HepG2 (cell line): ENCODE results near the gene NSUN6. TPM values are rescaled to one million over a fixed set of nuclear protein-coding genes. Genes with fewer than 3 reads are reported as not detected.

Source experiments
- ATAC-seq: fragments of 200-7000 bp; cut with Tn5 transposase; 3 replicates; pipeline ENCODE4 v1.9.1; 2020; ENCODE audit warnings: mild to moderate bottlenecking, moderate library complexity
- BruUV-seq: library from RNA; stranded (reverse); fragments of 400-500 nt; replicated peaks from 2 replicates; lab custom pipeline; 2021; lab: Mats Ljungman, UMichigan
- CTCF ChIA-PET: fragments of 300-600 bp; formaldehyde crosslinking; extraction: SDS; loops from one replicate; lab custom pipeline; 2021; ENCODE audit warnings: low total read pairs, inconsistent platforms, low intra/inter-chr PET ratio; lab: Yijun Ruan, JAX
- POLR2A ChIA-PET: fragments of 350-600 bp; sonication (Branson Sonifier 250); formaldehyde crosslinking; loops from one replicate; lab custom pipeline; 2020; ENCODE audit warnings: antibody characterized with exemption, inconsistent platforms; lab: Yijun Ruan, JAX
- DNase-seq: peaks from one replicate; pipeline ENCODE4 v3.0.0-alpha.2; 2015; ENCODE audit warnings: low spot score
- FAIRE-seq: peaks from 3 replicates; lab custom pipeline; 2011; peaks lifted over from hg19 to GRCh38; lab: Jason Lieb, UNC
- H2AFZ ChIP-seq: one replicate; pipeline ENCODE4 v1.6.1; 2011; ENCODE audit warnings: low read length, inconsistent platforms
- H3K27ac ChIP-seq: fragments of 300-600 bp; 3 replicates; pipeline ENCODE4 v1.8.0; 2011; ENCODE audit warnings: mixed run types, mild to moderate bottlenecking, mixed read lengths, low read length, inconsistent platforms; ENCODE audit not compliant: insufficient read depth; ENCODE audit errors: extremely low read length
- H3K27me3 ChIP-seq, 2 experiments: fragments of 200-600 bp in 1 of 2; 2 replicates in 1 of 2; 3 replicates in 1 of 2; pipeline versions ENCODE4 v1.6.0 to v1.8.0; 2011; ENCODE audit warnings: low read length in 2 of 2, mild to moderate bottlenecking in 2 of 2, moderate library complexity in 2 of 2, inconsistent platforms in 1 of 2; ENCODE audit not compliant: insufficient read depth in 2 of 2, control insufficient read depth in 1 of 2
- H3K36me3 ChIP-seq, 2 experiments: fragments of 200-600 bp in 1 of 2; replicated peaks in 1 of 2; 2 replicates in 1 of 2; 3 replicates in 1 of 2; pipeline versions ENCODE4 v1.5.1 to v1.8.0; 2011; ENCODE audit warnings: low read length in 2 of 2, inconsistent platforms in 1 of 2; ENCODE audit not compliant: insufficient read depth in 2 of 2, control insufficient read depth in 1 of 2
- H3K4me1 ChIP-seq: 2 replicates; pipeline ENCODE4 v1.5.1; 2012; ENCODE audit warnings: low read length, inconsistent platforms; ENCODE audit not compliant: insufficient read depth
- H3K4me2 ChIP-seq: 2 replicates; pipeline ENCODE4 v1.6.0; 2011; ENCODE audit warnings: low read depth, low read length, inconsistent platforms
- H3K4me3 ChIP-seq, 3 experiments: fragments of 200-600 bp in 1 of 3; sonication (generic), shearing (Covaris generic) in 1 of 3; replicated peaks in 1 of 3; 2 replicates each; pipeline ENCODE4 v1.5.1; 2011 to 2016; ENCODE audit warnings: low read length in 3 of 3, inconsistent platforms in 2 of 3, low read depth in 2 of 3, mild to moderate bottlenecking in 2 of 3, control low read depth in 1 of 3, mixed read lengths in 1 of 3; ENCODE audit not compliant: insufficient read depth in 1 of 3
- H3K79me2 ChIP-seq: one replicate; pipeline ENCODE4 v1.6.1; 2011; ENCODE audit warnings: low read length, inconsistent platforms; ENCODE audit not compliant: insufficient read depth
- H3K9ac ChIP-seq: 2 replicates; pipeline ENCODE4 v1.6.0; 2011; ENCODE audit warnings: mild to moderate bottlenecking, low read depth, low read length, inconsistent platforms; ENCODE audit not compliant: insufficient read depth
- H3K9me3 ChIP-seq: 2 replicates; pipeline ENCODE4 v1.5.1; 2012; ENCODE audit warnings: mild to moderate bottlenecking, low read length
- H4K20me1 ChIP-seq: 2 replicates; pipeline ENCODE4 v1.6.0; 2011; ENCODE audit warnings: inconsistent platforms, mild to moderate bottlenecking, low read length, moderate library complexity; ENCODE audit not compliant: insufficient read depth
- TOE1 ChIP-seq: sonication (generic); formaldehyde crosslinking; IDR thresholded peaks from 2 replicates; pipeline ENCODE4 v1.4.0; 2020; ENCODE audit warnings: mild to moderate bottlenecking, missing genetic modification reagents
- ZNF7 ChIP-seq: IDR thresholded peaks from 2 replicates; pipeline ENCODE4 v1.6.1; 2016; ENCODE audit warnings: missing biosample characterization, missing genetic modification reagents
- WGBS: methylation state at CpG from one replicate; pipeline ENCODE4 v1.1.6; 2017; ENCODE audit warnings: low lambda C conversion rate; 5-methylcytosine and 5-hydroxymethylcytosine counted together
- in situ Hi-C: cut with HindIII; loops from 2 replicates; pipeline ENCODE4 v1.10.0; 2017; ENCODE audit warnings: low pct_unique_long_range_greater_than_20kb; ENCODE audit not compliant: extremely low pct_ligation_motif_present
- intact Hi-C: fragments of 100-400 bp; cut with micrococcal nuclease; formaldehyde crosslinking; loops from one replicate; pipeline ENCODE4 v1.10.0; 2022; ENCODE audit not compliant: unreplicated experiment
- polyA plus RNA-seq, 8 experiments: library from polyadenylated mRNA; depleted of rRNA in 3 of 8; stranded (reverse) in 7 of 8; unstranded in 1 of 8; fragments of >200 nt; fragmentation: Illumina TruSeq in 4 of 8; extraction: Trizol in 4 of 8; gene quantifications; 2 replicates each; pipeline versions ENCODE4 v1.2.1 to v1.2.3, GENCODE V29; 2011 to 2016; ENCODE audit warnings: low read depth in 4 of 8, missing spikeins in 1 of 8, mixed read lengths in 1 of 8; ENCODE audit not compliant: insufficient read depth in 1 of 8
- total RNA-seq, 5 experiments: library from RNA; depleted of rRNA; stranded (reverse); fragments of >200 nt; fragmentation: Illumina TruSeq; extraction: Trizol; gene quantifications; 2 replicates each; pipeline ENCODE4 v1.2.3, GENCODE V29; 2016; ENCODE audit warnings: low read depth in 1 of 5
- TF ChIP-seq, protein P1 (sequence below): sonication (generic); formaldehyde crosslinking; IDR thresholded peaks from 2 replicates; pipeline ENCODE4 v1.9.0; 2021; ENCODE audit warnings: mild to moderate bottlenecking, missing genetic modification reagents
- TF ChIP-seq, protein P2 (sequence below): IDR thresholded peaks from 2 replicates; pipeline ENCODE4 v1.6.1; 2012; ENCODE audit warnings: low read length, improper control_type of control experiment

The NSUN6 gene
- total and polyA plus RNA-seq, 2 of the 13 experiments (the other 11 are each of a cell fraction or from before 2014, with no cell fraction given) = 17.2 to 19.3 TPM

- Histone ChIP-seq H3K9ac (no peak overlapping the region), H3K27ac (no peak overlapping the region), H3K79me2 (no peaks in the 10 kb centered on the region), H4K20me1 (no peaks in the 10 kb centered on the region), H3K9me3 (no peaks in the 10 kb centered on the region), H3K4me3 (no peak overlapping the region), H3K27me3 (no peaks in the 10 kb centered on the region), H2AFZ (no peak overlapping the region), H3K36me3 (0 out of 5 replicates have a peak, but pooled peaks cover 0 to 3% of the 10 kb centered on the region in 2 experiments), H3K4me1 (peaks cover 11% of the 10 kb centered on the region), H3K4me2 (no peak overlapping the region)
- TF ChIP-seq, protein P1, sequence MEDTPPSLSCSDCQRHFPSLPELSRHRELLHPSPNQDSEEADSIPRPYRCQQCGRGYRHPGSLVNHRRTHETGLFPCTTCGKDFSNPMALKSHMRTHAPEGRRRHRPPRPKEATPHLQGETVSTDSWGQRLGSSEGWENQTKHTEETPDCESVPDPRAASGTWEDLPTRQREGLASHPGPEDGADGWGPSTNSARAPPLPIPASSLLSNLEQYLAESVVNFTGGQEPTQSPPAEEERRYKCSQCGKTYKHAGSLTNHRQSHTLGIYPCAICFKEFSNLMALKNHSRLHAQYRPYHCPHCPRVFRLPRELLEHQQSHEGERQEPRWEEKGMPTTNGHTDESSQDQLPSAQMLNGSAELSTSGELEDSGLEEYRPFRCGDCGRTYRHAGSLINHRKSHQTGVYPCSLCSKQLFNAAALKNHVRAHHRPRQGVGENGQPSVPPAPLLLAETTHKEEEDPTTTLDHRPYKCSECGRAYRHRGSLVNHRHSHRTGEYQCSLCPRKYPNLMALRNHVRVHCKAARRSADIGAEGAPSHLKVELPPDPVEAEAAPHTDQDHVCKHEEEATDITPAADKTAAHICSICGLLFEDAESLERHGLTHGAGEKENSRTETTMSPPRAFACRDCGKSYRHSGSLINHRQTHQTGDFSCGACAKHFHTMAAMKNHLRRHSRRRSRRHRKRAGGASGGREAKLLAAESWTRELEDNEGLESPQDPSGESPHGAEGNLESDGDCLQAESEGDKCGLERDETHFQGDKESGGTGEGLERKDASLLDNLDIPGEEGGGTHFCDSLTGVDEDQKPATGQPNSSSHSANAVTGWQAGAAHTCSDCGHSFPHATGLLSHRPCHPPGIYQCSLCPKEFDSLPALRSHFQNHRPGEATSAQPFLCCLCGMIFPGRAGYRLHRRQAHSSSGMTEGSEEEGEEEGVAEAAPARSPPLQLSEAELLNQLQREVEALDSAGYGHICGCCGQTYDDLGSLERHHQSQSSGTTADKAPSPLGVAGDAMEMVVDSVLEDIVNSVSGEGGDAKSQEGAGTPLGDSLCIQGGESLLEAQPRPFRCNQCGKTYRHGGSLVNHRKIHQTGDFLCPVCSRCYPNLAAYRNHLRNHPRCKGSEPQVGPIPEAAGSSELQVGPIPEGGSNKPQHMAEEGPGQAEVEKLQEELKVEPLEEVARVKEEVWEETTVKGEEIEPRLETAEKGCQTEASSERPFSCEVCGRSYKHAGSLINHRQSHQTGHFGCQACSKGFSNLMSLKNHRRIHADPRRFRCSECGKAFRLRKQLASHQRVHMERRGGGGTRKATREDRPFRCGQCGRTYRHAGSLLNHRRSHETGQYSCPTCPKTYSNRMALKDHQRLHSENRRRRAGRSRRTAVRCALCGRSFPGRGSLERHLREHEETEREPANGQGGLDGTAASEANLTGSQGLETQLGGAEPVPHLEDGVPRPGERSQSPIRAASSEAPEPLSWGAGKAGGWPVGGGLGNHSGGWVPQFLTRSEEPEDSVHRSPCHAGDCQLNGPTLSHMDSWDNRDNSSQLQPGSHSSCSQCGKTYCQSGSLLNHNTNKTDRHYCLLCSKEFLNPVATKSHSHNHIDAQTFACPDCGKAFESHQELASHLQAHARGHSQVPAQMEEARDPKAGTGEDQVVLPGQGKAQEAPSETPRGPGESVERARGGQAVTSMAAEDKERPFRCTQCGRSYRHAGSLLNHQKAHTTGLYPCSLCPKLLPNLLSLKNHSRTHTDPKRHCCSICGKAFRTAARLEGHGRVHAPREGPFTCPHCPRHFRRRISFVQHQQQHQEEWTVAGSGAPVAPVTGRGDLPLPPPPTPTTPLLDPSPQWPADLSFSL (CRISPR knock-in tag) = no peak
- TF ChIP-seq, protein P2, sequence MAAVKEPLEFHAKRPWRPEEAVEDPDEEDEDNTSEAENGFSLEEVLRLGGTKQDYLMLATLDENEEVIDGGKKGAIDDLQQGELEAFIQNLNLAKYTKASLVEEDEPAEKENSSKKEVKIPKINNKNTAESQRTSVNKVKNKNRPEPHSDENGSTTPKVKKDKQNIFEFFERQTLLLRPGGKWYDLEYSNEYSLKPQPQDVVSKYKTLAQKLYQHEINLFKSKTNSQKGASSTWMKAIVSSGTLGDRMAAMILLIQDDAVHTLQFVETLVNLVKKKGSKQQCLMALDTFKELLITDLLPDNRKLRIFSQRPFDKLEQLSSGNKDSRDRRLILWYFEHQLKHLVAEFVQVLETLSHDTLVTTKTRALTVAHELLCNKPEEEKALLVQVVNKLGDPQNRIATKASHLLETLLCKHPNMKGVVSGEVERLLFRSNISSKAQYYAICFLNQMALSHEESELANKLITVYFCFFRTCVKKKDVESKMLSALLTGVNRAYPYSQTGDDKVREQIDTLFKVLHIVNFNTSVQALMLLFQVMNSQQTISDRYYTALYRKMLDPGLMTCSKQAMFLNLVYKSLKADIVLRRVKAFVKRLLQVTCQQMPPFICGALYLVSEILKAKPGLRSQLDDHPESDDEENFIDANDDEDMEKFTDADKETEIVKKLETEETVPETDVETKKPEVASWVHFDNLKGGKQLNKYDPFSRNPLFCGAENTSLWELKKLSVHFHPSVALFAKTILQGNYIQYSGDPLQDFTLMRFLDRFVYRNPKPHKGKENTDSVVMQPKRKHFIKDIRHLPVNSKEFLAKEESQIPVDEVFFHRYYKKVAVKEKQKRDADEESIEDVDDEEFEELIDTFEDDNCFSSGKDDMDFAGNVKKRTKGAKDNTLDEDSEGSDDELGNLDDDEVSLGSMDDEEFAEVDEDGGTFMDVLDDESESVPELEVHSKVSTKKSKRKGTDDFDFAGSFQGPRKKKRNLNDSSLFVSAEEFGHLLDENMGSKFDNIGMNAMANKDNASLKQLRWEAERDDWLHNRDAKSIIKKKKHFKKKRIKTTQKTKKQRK = no peak
- TF ChIP-seq TOE1 (CRISPR knock-in tag) = no peak
- no peak for TF ChIP-seq ZNF7 (CRISPR knock-in tag)
- DNase-seq (no peak), ATAC-seq (peak; percentile 23; the same call in 2 of the 3 replicates), FAIRE-seq (no peak)
- POLR2A ChIA-PET = no interaction called here
- CTCF ChIA-PET = no interaction called here
- no TSS peak for BruUV-seq
- in situ Hi-C loops (loop anchor here (25.0 kb wide), 1 partner anchor 1103 kb away; no protein-coding TSS in a partner anchor), intact Hi-C loops (no loop called here)
- WGBS = 22% methylated on average over 1 of the region's 1 CpG
Observed at GRCh38 chr10:18684416-18684815, 33.0 kb upstream of the NSUN6 start.
